ENCODE results near the gene GPS2. TPM values are rescaled to one million over a fixed set of nuclear protein-coding genes. Genes with fewer than 3 reads are reported as not detected.

The GPS2 gene
- total and polyA plus RNA-seq, 2 of the 4 experiments (the other 2 are of a cell fraction) = 36.2 to 50.9 TPM

- Histone ChIP-seq H3K4ac (ENCODE audit: low read depth, low read length) (no peak overlapping the region), H3K27ac (ENCODE audit: insufficient read depth, low read length) (no peak overlapping the region), H3K4me2 (ENCODE audit: low read depth, low read length) (no peak overlapping the region), H3K79me1 (ENCODE audit: low read depth in 1 of 2, low read length in 2 of 2) (peaks cover 0 to 9% of the 10 kb centered on the region in 2 experiments; a peak in 1 of 4 replicates), H3K56ac (ENCODE audit: extremely low read depth, insufficient read depth, low read length) (no peak overlapping the region), H3K23ac (ENCODE audit: low read depth, low read length) (no peak overlapping the region), H4K5ac (ENCODE audit: low read depth, low read length) (no peak overlapping the region), H4K91ac (ENCODE audit: insufficient read depth, low read depth, low read length) (no peak overlapping the region), H2BK20ac (ENCODE audit: low read depth, low read length) (no peak overlapping the region), H2AK5ac (ENCODE audit: low read depth, low read length) (no peak overlapping the region), H3K9me3 (ENCODE audit: control insufficient read depth, insufficient read depth, low read length) (no peaks in the 10 kb centered on the region), H3K9me1 (ENCODE audit: insufficient read depth, low read length) (no peaks in the 10 kb centered on the region), H3K9ac (ENCODE audit: low read depth, low read length) (no peak overlapping the region), H3K27me3 (ENCODE audit: control insufficient read depth, insufficient read depth, low read length) (no peaks in the 10 kb centered on the region), H2BK5ac (ENCODE audit: low read depth, low read length, poor library complexity, severe bottlenecking) (no peak overlapping the region), H3K14ac (replicated peaks; ENCODE audit: low read depth, low read length) (no peak overlapping the region), H2AFZ (replicated peaks; ENCODE audit: low read length, poor library complexity) (no peak overlapping the region), H3K18ac (ENCODE audit: low read depth, low read length) (no peak overlapping the region), H2AK9ac (replicated peaks; ENCODE audit: low read depth, low read length, poor library complexity) (no peak overlapping the region), H4K8ac (ENCODE audit: low read depth in 2 of 2, low read length in 2 of 2) (no peak overlapping the region), H2BK120ac (ENCODE audit: low read depth, low read length) (no peak overlapping the region), H4K20me1 (ENCODE audit: insufficient read depth, low read length) (peaks cover 7% of the 10 kb centered on the region), H3K36me3 (ENCODE audit: control insufficient read depth, insufficient read depth, low read length) (peaks cover 73% of the 10 kb centered on the region), H2BK15ac (ENCODE audit: low read depth, low read length) (no peak overlapping the region), H3K4me1 (ENCODE audit: control insufficient read depth, insufficient read depth, low read length) (no peaks in the 10 kb centered on the region), H3K4me3 (ENCODE audit: insufficient read depth, low read depth, low read length) (no peak overlapping the region)
- 88% methylated on average over 8 of the region's 15 CpGs; no CpG with 5 or more reads in 1 of the 2 experiments for WGBS, 2 experiments (ENCODE audit: extremely low coverage in 2 of 2, insufficient read length in 1 of 2)
- ATAC-seq (ENCODE audit: low read depth) = no peak
- in situ Hi-C loops (cut with MboI; ENCODE audit: low sequenced_read_pairs) (no loop called here), dilution Hi-C loops (cut with HindIII; ENCODE audit: low sequenced_read_pairs, unreplicated experiment) (no loop called here), intact Hi-C loops (cut with micrococcal nuclease) (loop anchor here (10.0 kb wide), 1 partner anchor 243 kb away; the partner anchor contains the start of gene SENP3)
- BruUV-seq (replicated peaks) = no TSS peak
- ChIA-PET POLR2A (ENCODE audit: unreplicated experiment) (no interaction called here), CTCF (no interaction called here)
- no peak for TF ChIP-seq NFE2L2 (IDR thresholded peaks at IDR 0.05; ENCODE audit: low read depth, low read length)
- no peak for TF ChIP-seq POLR2A (IDR thresholded peaks at IDR 0.05; ENCODE audit: low read depth, low read length)
- TF ChIP-seq RFX5 (IDR thresholded peaks at IDR 0.05; ENCODE audit: low read depth, low read length) = no peak
- no peak for TF ChIP-seq RCOR1 (IDR thresholded peaks at IDR 0.05; ENCODE audit: insufficient replicate concordance, low read length)
- no peak for TF ChIP-seq MAZ (IDR thresholded peaks at IDR 0.05; ENCODE audit: borderline replicate concordance, low read depth, low read length)
- no peak for TF ChIP-seq BHLHE40 (IDR thresholded peaks at IDR 0.05; ENCODE audit: low read depth, low read length)
- TF ChIP-seq, protein P1, sequence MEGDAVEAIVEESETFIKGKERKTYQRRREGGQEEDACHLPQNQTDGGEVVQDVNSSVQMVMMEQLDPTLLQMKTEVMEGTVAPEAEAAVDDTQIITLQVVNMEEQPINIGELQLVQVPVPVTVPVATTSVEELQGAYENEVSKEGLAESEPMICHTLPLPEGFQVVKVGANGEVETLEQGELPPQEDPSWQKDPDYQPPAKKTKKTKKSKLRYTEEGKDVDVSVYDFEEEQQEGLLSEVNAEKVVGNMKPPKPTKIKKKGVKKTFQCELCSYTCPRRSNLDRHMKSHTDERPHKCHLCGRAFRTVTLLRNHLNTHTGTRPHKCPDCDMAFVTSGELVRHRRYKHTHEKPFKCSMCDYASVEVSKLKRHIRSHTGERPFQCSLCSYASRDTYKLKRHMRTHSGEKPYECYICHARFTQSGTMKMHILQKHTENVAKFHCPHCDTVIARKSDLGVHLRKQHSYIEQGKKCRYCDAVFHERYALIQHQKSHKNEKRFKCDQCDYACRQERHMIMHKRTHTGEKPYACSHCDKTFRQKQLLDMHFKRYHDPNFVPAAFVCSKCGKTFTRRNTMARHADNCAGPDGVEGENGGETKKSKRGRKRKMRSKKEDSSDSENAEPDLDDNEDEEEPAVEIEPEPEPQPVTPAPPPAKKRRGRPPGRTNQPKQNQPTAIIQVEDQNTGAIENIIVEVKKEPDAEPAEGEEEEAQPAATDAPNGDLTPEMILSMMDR (conservative IDR thresholded peaks at IDR 0.05; ENCODE audit: low read depth, low read length) = no peak
- no peak for TF ChIP-seq RAD21 (IDR thresholded peaks at IDR 0.05; ENCODE audit: low read length)
- TF ChIP-seq USF2 (IDR thresholded peaks at IDR 0.05; ENCODE audit: low read depth, low read length) = no peak
- no peak for DNase-seq
Observed at GRCh38 chr17:7321466-7321865, 6.3 kb upstream of the GPS2 start.

All from IMR-90 (cell line).